NCI-H526 treated with DMSO at 0.1 percent for 48 hours (cell line): ENCODE data around the gene SH2D1A.
"Not testable (repeated sequence)": the region's sequence is repeated elsewhere in the genome, so short reads cannot be mapped to it uniquely, and the experiment has no call there.

Source experiments
- DNase-seq: peaks from one replicate; lab custom pipeline; 2025; lab: John Stamatoyannopoulos, UW

The SH2D1A gene

DNA sequence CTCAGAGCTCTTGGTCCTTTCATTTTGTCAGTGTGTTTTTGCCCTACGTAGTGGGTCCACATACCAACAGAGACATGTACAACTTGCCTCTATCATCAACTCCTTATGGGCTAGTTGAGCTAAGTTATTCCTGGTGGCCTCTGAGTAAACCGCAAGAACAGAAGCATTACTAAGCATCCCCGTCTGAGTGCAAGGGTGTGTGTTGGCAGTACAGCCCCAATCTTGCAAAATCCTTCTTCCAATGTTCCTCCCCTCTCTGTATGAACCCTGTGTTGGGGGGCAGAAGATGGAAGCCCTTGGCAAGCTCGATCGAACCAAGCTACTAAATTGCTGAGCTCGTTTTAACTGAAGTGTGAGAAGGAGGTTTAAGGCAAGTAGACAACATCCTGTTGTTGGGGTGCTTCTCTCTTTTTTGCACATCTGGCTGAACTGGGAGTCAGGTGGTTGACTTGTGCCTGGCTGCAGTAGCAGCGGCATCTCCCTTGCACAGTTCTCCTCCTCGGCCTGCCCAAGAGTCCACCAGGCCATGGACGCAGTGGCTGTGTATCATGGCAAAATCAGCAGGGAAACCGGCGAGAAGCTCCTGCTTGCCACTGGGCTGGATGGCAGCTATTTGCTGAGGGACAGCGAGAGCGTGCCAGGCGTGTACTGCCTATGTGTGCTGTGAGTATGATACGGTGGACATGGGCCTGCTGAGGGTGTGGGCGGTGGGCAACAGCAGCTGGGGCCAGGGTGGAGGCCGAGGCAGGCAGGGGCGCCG, at the start of gene SH2D1A:
SH2D1A (plus strand) TSS at position 447 of the 760 bp plus-strand sequence; CDS start at position 527, 80 bp downstream.
- no peak for DNase-seq

DNA sequence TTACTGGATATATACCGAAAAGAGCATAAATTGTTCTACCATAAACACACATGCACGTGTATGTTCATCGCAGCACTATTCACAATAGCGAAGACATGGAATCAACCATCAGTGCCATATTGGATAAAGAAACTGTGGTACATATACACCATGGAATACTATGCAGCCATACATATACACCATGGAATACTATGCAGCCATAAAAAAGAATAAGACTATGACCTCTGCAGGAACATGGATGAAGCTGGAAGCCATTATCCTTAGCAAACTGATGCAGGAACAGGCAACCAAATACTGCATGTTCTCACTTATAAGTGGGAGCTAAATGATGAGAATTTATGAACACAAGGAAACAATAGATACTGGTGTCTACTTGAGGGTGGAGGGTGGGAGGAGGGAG, 47.0 kb upstream of the SH2D1A start:
- DNase-seq, result not testable (repeated sequence)

DNA sequence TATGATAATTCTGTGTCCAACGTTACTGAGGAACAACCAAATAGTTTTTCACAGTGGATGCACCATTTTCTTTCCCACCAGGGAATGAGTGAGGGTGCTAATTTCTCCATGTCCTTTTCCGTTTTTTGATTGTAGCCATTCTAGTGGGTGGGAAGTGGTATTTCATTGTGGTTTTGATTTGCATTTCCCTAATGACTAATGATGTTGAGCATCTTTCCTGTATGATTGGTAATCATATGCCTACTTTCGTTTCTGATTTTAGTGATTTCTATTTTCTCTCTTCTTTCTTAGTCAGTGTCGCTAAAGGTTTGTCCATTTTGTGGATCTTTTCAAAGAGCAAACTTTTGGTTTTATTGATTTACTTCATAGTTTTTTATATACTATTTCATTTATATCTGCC, 46.0 kb upstream of the SH2D1A start:
- no peak for DNase-seq

DNA sequence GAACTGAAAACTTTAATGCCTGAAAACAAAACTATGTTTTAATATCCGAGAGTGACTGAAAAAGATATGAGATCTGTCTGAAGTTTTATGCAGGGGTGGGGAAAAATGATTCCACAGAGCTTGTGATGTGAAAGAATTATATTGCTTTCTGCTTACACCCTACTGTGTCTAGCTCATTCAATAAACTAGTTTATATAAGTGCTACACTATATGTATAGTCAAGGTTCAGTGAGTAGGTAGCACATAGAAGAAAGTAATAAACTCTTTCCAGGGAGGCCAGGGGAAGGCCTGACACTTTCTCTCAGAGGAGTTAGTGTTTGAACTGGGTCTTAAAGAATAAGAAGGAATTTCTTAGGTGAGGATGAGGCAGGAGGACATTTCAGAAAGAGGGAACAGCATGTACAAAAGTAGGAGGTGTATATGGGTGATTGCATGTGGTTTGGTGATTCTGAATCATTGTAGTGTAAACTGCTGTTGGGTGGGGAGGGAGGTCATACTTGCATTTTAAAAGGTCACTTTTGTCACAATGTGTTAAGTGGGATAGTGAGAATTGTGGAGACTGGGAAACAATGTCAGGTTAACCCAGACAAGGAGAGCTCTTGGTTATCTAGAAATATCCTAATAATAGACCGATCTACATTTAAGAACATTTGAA, 39.0 kb upstream of the SH2D1A start:
- no peak for DNase-seq

DNA sequence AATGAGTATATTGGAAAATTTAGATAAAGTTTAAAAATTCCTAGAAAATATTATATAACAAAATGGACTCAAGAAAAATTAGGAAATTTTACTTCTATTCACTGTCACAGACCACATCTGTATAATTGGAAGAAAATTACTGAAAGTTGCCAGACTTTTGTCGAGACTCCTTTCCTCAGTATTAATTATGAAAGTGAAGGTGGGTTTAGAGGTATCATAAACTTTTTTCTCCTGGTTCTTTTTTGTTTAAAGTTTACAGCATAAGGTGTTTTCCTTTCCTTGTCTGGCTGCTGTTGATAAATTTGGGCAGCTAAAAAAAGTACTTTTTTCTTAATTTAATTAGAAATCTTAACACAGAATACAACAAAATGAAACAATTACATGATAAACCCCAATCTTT, 20.6 kb upstream of the SH2D1A start:
- DNase-seq, result no peak

DNA sequence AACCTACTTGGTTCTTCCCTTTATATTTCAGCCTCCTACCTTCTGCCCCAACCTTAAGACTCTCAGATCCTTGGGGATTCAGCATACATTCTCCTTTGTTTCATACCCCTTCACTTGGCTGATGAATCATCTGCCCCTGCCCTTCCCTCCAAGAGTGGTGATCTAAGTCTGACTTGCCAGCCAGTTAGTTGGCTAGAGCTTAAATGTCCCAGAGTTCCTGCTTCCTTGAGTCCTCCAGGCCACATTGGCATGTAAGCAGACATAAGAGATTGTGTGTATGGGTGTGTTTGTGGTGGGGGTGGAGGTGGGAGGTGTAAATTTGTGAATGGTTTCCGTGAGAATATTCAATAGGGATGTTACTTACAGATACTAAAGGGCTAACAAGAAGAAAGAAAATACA, 17.6 kb upstream of the SH2D1A start:
- no peak for DNase-seq

DNA sequence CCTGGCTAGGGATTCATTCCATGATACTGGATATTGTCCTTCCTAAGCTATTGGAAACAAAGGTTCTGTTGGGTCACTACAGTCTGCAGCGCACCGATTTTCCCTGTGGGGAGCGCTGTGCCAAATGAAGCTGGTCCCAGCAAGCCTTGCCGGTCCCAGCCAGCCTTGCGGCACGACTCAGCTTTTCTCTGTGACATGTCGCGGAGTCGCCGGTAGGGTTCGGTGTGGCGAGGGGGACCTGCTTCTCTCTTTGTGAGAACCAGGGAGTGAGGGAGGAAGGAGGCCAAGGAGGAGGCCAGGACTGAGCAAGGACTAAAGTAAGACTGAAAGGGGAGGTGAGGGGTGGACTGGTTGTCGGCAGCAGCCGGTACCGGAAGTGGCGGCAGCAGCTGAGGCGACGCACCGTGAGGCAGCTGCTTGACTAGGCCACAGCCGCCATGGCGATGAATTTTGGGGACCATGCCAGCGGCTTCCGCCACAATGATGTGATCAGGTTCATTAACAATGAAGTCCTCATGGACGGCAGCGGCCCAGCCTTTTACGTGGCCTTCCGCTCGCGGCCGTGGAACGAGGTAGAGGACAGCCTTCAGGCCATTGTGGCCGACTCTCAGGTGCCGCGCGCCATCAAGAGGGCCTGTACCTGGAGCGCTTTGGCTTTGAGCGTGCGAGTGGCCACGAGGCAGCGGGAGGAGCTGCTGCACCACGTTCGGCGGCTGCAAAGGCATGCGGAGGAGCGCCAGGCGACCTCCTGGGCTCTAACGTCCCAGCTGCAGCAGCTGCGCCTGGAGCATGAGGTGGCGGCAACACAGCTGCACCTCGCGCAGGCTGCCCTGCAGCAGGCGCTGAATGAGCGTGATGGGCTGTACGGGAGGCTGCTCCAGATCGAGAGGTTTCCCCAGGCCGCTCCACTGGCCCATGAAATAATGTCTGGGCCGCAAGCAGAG, 13.6 kb upstream of the SH2D1A start, which contains the start of gene TEX13D:
TEX13D (plus strand) TSS at position 180 of the 944 bp plus-strand sequence; CDS start at position 438, 258 bp downstream.
- no peak for DNase-seq

DNA sequence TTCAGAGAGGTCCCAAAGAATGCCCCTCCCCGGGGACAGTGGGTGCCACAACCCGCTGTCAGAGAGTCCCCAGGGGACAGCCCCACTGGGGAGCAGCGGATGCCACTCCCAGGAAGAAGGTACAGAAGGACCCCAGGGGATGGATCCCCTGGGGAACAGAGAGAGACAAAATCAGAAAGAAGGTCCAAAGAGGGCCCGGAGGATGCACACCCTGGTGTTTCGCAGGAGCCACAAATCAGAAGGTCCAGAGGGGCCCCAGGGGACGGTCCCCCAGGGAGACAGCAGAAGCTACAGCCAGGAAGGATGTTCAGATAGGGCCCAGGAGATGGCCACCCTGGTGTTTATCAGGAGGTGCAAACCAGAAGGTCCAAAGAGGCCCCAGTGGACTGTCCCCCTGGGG, 12.5 kb upstream of the SH2D1A start:
- no peak for DNase-seq

DNA sequence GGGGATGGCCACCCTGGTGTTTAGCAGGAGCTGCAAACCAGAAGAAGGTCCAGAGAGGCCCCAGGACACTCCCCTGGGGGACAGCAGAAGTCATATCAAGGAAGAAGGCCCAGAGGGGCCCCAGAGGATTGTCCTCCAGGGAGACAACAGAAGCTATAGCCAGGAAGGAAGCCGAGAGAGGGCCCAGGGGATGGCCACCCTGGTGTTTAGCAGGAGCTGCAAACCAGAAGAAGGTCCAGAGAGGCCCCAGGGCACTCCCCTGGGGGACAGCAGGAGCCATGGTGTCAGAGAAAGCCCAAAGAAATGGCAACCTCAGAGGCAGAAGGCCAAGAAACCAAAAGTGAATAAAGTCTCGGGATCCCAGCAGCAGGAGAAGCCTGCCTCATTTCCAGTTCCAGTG, 11.8 kb upstream of the SH2D1A start:
- not testable (repeated sequence) for DNase-seq

DNA sequence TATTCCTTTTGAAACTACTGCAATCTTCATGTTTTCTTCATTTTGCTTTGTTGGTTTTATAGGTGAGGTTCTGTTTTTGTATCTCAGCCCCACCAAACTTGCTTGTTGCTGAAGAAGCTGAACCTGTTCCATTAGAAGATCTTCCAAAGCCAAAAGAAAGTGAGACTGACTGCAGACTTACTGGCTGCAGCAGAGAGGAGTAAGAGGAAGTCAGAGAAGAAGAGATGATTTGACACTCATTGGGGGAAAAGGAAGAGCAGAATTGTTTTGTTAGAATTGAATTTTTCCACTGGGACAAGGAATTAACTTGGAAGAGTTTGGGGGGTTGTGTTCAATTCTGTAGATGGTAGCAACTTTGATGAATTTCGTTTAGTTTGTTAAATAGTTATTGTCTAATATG, 10.8 kb upstream of the SH2D1A start:
- no peak for DNase-seq

DNA sequence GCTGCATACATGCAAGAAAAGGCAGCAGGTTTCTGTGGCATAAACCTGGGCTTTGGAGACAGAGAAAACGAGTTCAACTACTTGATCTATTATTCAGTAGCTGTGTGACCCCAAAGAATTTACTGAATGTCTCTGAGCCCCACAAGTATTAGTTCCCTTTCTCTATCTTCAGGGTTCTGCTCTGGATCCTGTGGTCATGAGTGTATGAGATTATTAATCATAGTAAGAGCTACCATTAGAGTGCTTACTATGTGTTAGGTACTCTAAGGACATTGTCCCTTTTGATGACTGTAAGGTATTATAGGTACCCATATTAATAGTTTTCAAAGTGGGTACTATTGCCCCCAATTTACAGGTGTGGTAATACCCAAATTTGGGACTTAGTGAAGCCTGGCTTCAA, 8.4 kb upstream of the SH2D1A start:
- no peak for DNase-seq

DNA sequence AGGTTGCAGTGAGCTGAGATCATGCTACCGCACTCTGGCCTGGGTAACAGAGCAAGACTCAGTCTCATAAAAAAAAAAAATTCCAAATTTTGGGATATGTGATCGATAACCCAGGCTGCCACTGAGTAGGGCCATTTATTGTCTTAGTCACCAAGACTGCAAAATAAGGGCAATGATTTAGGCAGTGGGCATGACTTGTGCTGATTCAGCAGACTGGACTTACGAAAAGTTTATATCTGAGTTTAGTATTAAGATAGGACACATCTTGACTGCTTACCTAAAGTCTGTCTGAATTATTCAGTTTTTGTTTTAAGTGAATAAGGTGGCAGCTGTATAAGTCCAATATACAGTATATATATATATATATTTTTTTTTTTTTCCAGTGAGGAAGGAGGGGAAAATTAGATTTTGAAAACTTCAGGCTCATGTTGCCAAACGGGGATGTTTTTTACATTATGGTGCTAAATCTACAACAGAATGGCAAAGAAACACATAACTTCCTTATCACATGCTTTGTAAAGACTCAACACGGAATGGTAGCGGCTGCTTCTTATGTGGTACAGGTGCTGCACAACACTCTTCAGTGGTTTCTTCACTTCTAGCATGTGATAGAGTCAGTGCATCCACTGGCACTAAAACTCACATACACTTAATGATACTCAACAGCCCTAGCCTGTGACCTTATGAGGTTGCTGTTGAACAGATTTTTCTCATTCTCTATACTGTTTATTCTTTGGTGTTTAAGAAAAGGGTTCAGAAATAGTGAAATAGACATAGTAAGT, 7.4 kb upstream of the SH2D1A start:
- DNase-seq, result no peak

DNA sequence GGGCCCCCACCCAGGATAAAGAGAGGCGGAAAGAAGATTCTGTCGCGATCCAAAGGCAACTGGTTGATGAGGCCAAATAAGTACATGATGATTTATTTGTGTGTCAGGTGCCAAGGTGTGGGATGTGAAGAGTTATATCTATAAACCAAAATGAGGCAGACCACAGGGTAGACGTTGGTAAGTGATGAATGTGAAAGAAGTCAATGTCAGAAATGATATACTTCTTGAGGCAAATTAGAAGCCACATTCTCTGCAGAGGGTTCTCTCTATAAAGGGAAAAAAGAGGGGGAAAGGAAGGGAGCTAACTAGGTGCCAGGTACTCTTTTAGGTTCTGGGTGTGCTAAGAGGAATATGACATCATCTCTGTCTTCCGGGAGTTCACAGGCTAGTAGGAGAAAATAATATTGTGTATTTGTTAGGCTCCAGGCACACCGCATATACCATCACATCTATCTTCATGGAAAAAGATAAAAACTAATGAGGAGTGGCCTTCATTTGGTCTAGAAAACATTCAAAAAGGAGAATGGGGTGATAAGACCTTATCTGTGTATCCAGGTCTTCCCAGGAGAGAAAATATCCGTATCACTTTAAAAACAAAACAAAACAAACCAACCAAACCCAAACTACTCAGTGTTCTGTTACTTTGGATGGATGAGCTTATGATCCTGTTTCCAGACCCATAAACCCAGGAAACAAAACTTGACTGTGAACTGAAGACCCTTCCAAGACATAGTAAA, 4.8 kb upstream of the SH2D1A start:
- no peak for DNase-seq

DNA sequence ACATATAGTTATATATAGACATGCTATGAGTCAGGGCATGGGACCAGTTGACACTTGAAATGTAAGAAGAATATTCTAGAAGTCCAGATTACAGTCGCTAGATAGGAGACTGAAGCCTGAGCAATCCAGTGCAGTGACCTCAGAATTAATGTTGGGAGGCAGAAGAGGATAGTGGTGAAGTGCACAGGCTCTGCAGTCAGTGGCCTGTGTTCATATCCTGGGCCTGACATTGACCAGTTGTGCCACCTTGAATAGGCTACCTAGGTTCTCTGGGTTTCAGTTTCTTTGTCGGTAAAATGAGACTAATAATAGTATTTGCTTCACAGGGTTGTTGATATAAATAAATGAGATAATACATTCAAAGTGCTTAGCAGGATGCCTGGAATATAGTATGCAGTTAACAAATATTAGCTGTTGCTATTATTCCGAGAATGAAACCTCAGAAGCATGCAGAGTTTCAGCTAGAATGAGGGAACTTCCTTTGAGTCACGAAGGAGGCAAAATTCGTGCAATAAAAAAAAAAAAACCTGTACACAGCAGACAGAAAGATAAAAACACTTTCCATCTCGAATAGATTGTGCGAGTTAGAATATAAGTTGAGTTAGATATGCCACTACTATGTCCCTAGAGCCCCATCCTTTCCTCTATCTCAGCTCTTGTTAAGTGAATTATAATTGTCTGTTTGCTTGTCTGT, 4.0 kb upstream of the SH2D1A start:
- no peak for DNase-seq

DNA sequence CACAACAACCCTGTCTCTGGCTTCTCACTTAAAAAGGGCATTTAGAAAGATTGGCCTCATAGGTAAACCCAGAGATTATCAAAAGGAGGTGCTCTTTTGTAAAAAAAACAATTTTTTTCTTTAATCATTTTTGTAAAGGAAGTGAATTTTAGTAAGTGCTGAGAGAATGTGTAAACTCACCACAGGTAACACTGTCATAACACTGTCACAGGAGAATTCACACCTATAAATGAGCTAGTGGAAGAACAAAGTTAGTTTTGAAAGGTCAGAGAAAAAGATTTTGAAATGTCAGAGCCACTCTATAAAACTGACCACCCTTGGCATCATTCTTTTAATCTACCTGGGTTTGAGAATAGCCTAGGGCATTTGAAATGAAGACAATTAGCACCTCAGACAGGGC, 3.3 kb upstream of the SH2D1A start:
- no peak for DNase-seq

DNA sequence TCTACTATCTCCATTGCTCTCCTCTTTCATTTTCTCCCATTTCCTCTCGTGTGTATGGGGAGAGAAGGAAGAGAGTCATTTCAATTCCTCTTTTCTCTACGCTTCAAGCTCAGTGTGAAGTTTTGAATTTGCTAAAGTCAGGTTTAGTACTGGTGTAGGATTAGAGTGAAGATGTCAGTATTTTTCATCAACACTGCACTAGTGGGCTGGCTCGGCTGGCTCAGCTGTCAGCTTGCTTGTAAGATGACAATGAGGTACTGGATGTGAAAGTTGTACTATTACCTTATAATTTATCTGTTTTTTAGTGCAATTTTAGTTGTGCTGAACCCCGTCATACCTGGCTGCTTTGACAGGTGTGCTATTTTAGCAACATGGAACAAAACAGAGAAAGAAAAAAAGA, 2.1 kb upstream of the SH2D1A start:
- DNase-seq, result no peak

DNA sequence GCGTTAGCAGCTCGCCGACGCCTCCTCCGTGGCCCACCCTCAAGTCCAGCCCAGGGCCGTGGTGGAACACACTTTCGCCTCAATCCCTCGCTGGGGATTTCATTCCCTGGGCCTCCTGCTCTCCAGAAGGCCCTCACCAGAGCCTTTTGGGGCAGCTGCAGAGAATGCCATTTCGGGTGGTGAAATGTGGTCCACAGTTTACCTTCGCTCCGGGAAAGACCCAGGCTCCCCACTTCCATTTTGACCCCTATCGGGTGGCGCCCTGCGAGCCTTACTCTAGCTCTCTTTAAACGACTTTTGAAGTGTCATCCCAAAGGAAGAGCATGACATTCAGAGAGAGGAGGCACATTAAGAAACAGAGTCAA, 496 bp downstream of the SH2D1A start:
- DNase-seq, result no peak

DNA sequence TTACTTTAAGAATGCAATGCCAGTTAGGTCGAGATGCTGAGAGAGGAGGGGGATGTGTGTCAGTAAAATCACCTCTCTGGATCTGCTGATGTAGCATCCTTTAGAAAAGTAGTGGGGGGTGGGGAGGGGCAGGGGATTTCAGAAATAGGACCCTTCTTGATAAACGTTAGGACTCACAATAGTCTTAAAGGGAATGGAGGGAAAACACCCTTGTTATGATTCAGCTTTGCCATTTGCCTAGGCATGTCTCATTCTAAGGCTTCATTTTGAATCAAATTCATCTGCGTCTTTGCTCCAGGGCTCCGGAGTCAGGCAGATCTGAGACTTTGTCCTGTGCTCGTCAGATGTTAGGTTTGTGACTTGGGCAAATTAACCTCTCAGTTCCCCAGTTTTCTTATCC, 879 bp downstream of the SH2D1A start:
- DNase-seq, result no peak

DNA sequence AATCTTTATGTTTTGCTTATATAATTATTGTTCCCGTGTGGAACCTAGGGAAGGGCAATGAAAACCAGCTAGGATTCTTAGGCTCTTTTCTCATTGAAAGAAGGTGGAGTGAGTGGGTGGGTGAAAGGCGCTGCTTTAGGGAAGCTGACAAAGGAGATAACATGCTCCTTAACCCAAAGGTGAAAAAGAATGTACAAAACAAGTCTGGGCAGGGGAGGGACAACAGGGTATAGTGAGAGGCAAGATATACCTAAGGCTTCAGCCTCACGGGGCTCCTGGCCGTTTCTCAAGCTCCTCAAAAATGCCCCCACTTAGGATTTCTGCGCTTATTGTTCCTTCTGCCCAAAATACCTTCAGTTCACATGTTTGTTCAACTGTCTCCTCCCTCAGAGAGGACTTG, 1.8 kb downstream of the SH2D1A start:
- DNase-seq, result no peak

DNA sequence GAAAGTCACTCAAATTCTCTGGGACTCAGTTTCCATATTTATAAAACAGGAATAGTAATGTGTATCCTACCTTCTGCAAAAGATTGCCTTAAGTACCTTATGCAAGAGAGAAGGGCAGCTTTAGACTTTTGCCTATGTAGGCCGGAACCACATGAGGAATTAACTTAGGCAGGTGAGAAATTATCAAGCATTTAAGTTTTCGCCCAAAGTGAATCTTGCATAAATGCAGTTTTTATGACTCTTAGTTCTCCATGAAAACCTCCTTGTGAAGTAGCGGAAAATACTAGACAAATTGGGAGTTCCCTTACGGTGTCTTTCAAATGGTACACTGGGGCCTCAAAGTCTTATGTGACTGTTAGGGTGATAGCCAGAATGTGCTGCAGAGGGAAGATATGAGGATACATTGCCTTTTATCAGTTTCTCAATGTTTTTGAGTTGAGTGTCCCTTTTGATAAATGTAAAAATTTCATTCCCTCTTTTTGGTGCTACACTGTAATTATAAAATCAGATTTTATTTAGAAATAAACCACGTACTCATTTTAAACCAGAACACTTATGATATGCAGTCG, 2.6 kb downstream of the SH2D1A start:
- no peak for DNase-seq
